GM12878 (cell line): Measurements from ENCODE around the gene CA10. TPM values are rescaled to one million over a fixed set of nuclear protein-coding genes. Genes with fewer than 3 reads are reported as not detected.

Experiments used
- ATAC-seq: fragments of 200-7000 bp; cut with Tn5 transposase; 3 replicates; pipeline ENCODE4 v1.9.1; 2020; ENCODE audit warnings: mild to moderate bottlenecking, moderate library complexity
- BruUV-seq: library from RNA; stranded (reverse); fragments of 400-500 nt; replicated peaks from 2 replicates; lab custom pipeline; 2021; lab: Mats Ljungman, UMichigan
- CTCF ChIA-PET: fragments of 300-600 bp; sonication (Branson Sonifier 250); formaldehyde crosslinking; extraction: SDS; loops from one replicate; lab custom pipeline; 2021; ENCODE audit warnings: inconsistent platforms; lab: Yijun Ruan, JAX
- POLR2A ChIA-PET: fragments of 350-600 bp; formaldehyde crosslinking; extraction: SDS; loops from one replicate; lab custom pipeline; 2021; ENCODE audit warnings: inconsistent platforms; lab: Charles Lee
- RAD21 ChIA-PET: fragments of 300-600 bp; sonication (Branson Sonifier 250); formaldehyde crosslinking; loops from one replicate; lab custom pipeline; 2023; ENCODE audit warnings: antibody characterized with exemption; ENCODE audit not compliant: unreplicated experiment; lab: Charles Lee
- SMC1A ChIA-PET: fragments of 300-600 bp; sonication (Branson Sonifier 250); formaldehyde crosslinking; loops from one replicate; lab custom pipeline; 2023; ENCODE audit not compliant: unreplicated experiment, uncharacterized antibody; lab: Charles Lee
- DNase-seq: peaks from one replicate; pipeline ENCODE4 v3.0.0-alpha.2; 2011; ENCODE audit warnings: low read depth, low spot score
- FAIRE-seq: peaks from 3 replicates; lab custom pipeline; 2011; peaks lifted over from hg19 to GRCh38; lab: Jason Lieb, UNC
- H2AFZ ChIP-seq: 2 replicates; pipeline ENCODE4 v1.6.0; 2011; ENCODE audit warnings: low read depth, low read length, control low read depth; ENCODE audit not compliant: control insufficient read depth
- H3K27ac ChIP-seq: 2 replicates; pipeline ENCODE4 v1.5.1; 2011; ENCODE audit warnings: control low read depth; ENCODE audit not compliant: control insufficient read depth, insufficient read depth
- H3K27me3 ChIP-seq, 2 experiments: replicated peaks in 1 of 2; 2 replicates each; pipeline versions ENCODE4 v1.6.0 to v1.6.1; 2011; ENCODE audit warnings: low read length in 1 of 2; ENCODE audit not compliant: control insufficient read depth in 2 of 2, insufficient read depth in 2 of 2
- H3K36me3 ChIP-seq, 2 experiments: 2 replicates each; pipeline ENCODE4 v1.5.1; 2011; ENCODE audit warnings: low read length in 1 of 2; ENCODE audit not compliant: control insufficient read depth in 2 of 2, insufficient read depth in 2 of 2
- H3K4me1 ChIP-seq: 2 replicates; pipeline ENCODE4 v1.6.1; 2011; ENCODE audit warnings: mild to moderate bottlenecking, low read length, moderate library complexity, mixed read lengths; ENCODE audit not compliant: control insufficient read depth, insufficient read depth
- H3K4me2 ChIP-seq: 2 replicates; pipeline ENCODE4 v1.6.0; 2011; ENCODE audit warnings: control low read depth; ENCODE audit not compliant: control insufficient read depth, insufficient read depth
- H3K4me3 ChIP-seq: fragments of 200-600 bp; sonication (generic); 2 replicates; pipeline ENCODE4 v1.5.1; 2016
- H3K79me2 ChIP-seq: 2 replicates; pipeline ENCODE4 v1.6.0; 2011; ENCODE audit warnings: low read length; ENCODE audit not compliant: control insufficient read depth, insufficient read depth
- H3K9ac ChIP-seq: 2 replicates; pipeline ENCODE4 v1.8.0; 2011; ENCODE audit warnings: low read length, control low read depth, mixed read lengths; ENCODE audit not compliant: control insufficient read depth, insufficient read depth
- H3K9me3 ChIP-seq: replicated peaks from 3 replicates; pipeline ENCODE4 v1.5.1; 2011; ENCODE audit warnings: mild to moderate bottlenecking, low read length; ENCODE audit not compliant: control insufficient read depth, insufficient read depth
- H4K20me1 ChIP-seq: 2 replicates; pipeline ENCODE4 v1.6.0; 2011; ENCODE audit not compliant: control insufficient read depth, insufficient read depth
- ATF2 ChIP-seq: IDR thresholded peaks from 2 replicates; pipeline ENCODE4 v1.6.1; 2012; ENCODE audit warnings: low read length, inconsistent platforms
- ATF3 ChIP-seq: IDR thresholded peaks from 2 replicates; pipeline ENCODE4 v1.6.1; 2011; ENCODE audit warnings: low read depth, mild to moderate bottlenecking, low read length, moderate library complexity, borderline replicate concordance; ENCODE audit errors: extremely low read depth
- BACH1 ChIP-seq: fragments of 450-650 bp; IDR thresholded peaks from 2 replicates; pipeline ENCODE4 v1.6.1; 2017; ENCODE audit warnings: mild to moderate bottlenecking, borderline replicate concordance
- CREM ChIP-seq: IDR thresholded peaks from 2 replicates; pipeline ENCODE4 v1.6.1; 2014; ENCODE audit warnings: antibody characterized with exemption, low read depth
- E2F8 ChIP-seq: fragments of 450-650 bp; IDR thresholded peaks from 2 replicates; pipeline ENCODE4 v1.6.1; 2018; ENCODE audit warnings: mild to moderate bottlenecking, low read depth, moderate library complexity; ENCODE audit not compliant: partially characterized antibody
- FOXK2 ChIP-seq: fragments of 450-650 bp; IDR thresholded peaks from 2 replicates; pipeline ENCODE4 v1.6.1; 2017; ENCODE audit warnings: mild to moderate bottlenecking, moderate library complexity
- HCFC1 ChIP-seq: fragments of 150-350 bp; IDR thresholded peaks from 2 replicates; pipeline ENCODE4 v1.6.1; 2014; ENCODE audit warnings: low read length
- HDGF ChIP-seq: fragments of 450-650 bp; IDR thresholded peaks from 2 replicates; pipeline ENCODE4 v1.6.1; 2016; ENCODE audit warnings: antibody characterized with exemption
- SUPT20H ChIP-seq: IDR thresholded peaks from 2 replicates; pipeline ENCODE4 v1.6.1; 2011; ENCODE audit warnings: low read depth, mild to moderate bottlenecking, low read length, moderate library complexity, borderline replicate concordance; ENCODE audit not compliant: control insufficient read depth
- ZNF24 ChIP-seq: fragments of 450-650 bp; IDR thresholded peaks from 2 replicates; pipeline ENCODE4 v1.6.1; 2017; ENCODE audit warnings: antibody characterized with exemption, mild to moderate bottlenecking
- ZNF687 ChIP-seq: fragments of 450-650 bp; IDR thresholded peaks from 2 replicates; pipeline ENCODE4 v1.6.1; 2017; ENCODE audit warnings: mild to moderate bottlenecking, moderate library complexity
- WGBS: methylation state at CpG from one replicate; pipeline ENCODE4 v1.1.6; 2016; ENCODE audit warnings: low lambda C conversion rate; ENCODE audit not compliant: insufficient replicate concordance, insufficient coverage; ENCODE audit errors: missing lambda C conversion rate; 5-methylcytosine and 5-hydroxymethylcytosine counted together
- in situ Hi-C: fragments of 300-500 bp; cut with MboI; formaldehyde crosslinking; loops from 9 replicates; pipeline ENCODE4 v1.14.3; 2018; ENCODE audit warnings: mixed read lengths
- intact Hi-C: fragments of 100-400 bp; cut with micrococcal nuclease; formaldehyde crosslinking; loops from one replicate; pipeline ENCODE4 v1.14.2; 2022; ENCODE audit not compliant: unreplicated experiment
- polyA plus RNA-seq, 11 experiments: library from polyadenylated mRNA; depleted of rRNA in 4 of 11; unstranded in 6 of 11; stranded (reverse) in 5 of 11; fragments of >200 nt; fragmentation: Nextera tagmentation in 4 of 11; fragmentation: Illumina TruSeq in 1 of 11; extraction: Ambion mirVana in 4 of 11; extraction: Trizol in 1 of 11; gene quantifications; 1 replicate in 1 of 11; 2 replicates in 10 of 11; pipeline versions ENCODE4 v1.2.1 to v1.2.3, GENCODE V29; 2011 to 2016; ENCODE audit warnings: inconsistent platforms in 2 of 11, missing spikeins in 2 of 11, low read depth in 1 of 11
- total RNA-seq, 4 experiments: library from RNA; depleted of rRNA in 3 of 4; stranded (reverse); fragments of >200 nt in 3 of 4; fragmentation: Illumina TruSeq in 1 of 4; extraction: Trizol in 1 of 4; gene quantifications; 2 replicates each; pipeline versions ENCODE4 v1.2.1 to v1.2.3, GENCODE V29; 2013 to 2021

CA10 gene
- total and polyA plus RNA-seq, 10 of the 15 experiments (the other 5 are each of a cell fraction or from before 2014, with no cell fraction given) = not detected

GRCh38 chr17:51913491-51914205 lies 244.9 kb downstream of the CA10 start:
- DNase-seq = no peak
- Histone ChIP-seq H3K9ac (no peak overlapping the region), H3K4me2 (no peak overlapping the region), H3K27me3 (no peaks in the 10 kb centered on the region), H3K4me3 (no peak overlapping the region), H3K9me3 (no peaks in the 10 kb centered on the region), H3K36me3 (no peaks in the 10 kb centered on the region), H2AFZ (no peak overlapping the region), H3K4me1 (no peaks in the 10 kb centered on the region), H4K20me1 (no peaks in the 10 kb centered on the region), H3K27ac (no peak overlapping the region), H3K79me2 (no peaks in the 10 kb centered on the region)
- ChIA-PET RAD21 (no interaction called here), SMC1A (no interaction called here), CTCF (no interaction called here), POLR2A (no interaction called here)
- in situ Hi-C loops = no loop called here
- FAIRE-seq = no peak
- intact Hi-C loops = no loop called here
- no peak for ATAC-seq
- BruUV-seq = no TSS peak
- 4% methylated on average over 4 of the region's 4 CpGs for WGBS
- TF ChIP-seq SUPT20H (no peak), BACH1 (no peak), E2F8 (no peak), HCFC1 (no peak), ZNF24 (no peak), ZNF687 (no peak), HDGF (no peak), CREM (no peak), ATF3 (no peak), ATF2 (no peak), FOXK2 (no peak)
